Measurements from ENCODE around the gene ITSN1. TPM values are rescaled to one million over a fixed set of nuclear protein-coding genes. Genes with fewer than 3 reads are reported as not detected.

Gene ITSN1
- polyA plus RNA-seq, 1 donor from 2014 or later, result 35.1 TPM

DNA sequence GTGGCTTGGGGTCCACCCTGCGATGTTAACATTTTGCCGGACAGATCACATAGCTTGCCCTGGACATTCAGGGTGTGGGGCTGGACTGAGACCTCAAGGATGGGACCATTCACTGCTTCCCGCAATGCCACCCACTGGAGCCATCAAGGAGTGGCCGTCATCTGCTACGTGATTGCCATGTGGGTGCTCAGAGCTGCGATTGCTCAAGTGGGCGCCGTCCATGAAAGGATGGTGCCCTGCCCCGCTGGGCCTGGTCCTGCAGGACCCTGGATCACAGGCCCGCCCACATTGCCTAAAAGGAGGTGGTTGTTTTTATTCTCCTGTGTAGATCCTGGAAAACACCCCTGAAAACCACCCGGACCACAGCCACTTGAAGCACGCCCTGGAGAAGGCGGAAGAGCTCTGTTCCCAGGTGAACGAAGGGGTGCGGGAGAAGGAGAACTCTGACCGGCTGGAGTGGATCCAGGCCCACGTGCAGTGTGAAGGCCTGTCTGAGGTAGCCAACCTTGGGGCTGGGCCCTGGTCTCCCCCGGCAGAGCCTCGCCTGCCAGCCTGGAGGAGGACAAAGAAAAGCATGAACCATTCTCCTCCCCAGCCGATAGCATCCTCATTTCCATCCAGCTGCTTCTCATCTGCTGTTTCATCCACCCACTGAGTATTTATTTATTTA is 232.9 kb downstream of the ITSN1 start:
- no peak for TF ChIP-seq TAF1 (IDR thresholded peaks at IDR 0.05; ENCODE audit: low read depth)
- TF ChIP-seq SMC3 (conservative IDR thresholded peaks at IDR 0.05; ENCODE audit: poor library complexity), result no peak
- no peak for TF ChIP-seq EP300 (conservative IDR thresholded peaks at IDR 0.05; ENCODE audit: poor library complexity, severe bottlenecking)
- TF ChIP-seq MXI1 (conservative IDR thresholded peaks at IDR 0.05; ENCODE audit: poor library complexity, severe bottlenecking), result no peak
- TF ChIP-seq CTCF (IDR thresholded peaks at IDR 0.05; ENCODE audit: poor library complexity, severe bottlenecking), result no peak
- no peak for TF ChIP-seq RAD21 (conservative IDR thresholded peaks at IDR 0.05)
- no peak for TF ChIP-seq EZH2 (IDR thresholded peaks at IDR 0.05; ENCODE audit: borderline replicate concordance, insufficient read depth, low read length, poor library complexity, severe bottlenecking)
- TF ChIP-seq, protein P1, sequence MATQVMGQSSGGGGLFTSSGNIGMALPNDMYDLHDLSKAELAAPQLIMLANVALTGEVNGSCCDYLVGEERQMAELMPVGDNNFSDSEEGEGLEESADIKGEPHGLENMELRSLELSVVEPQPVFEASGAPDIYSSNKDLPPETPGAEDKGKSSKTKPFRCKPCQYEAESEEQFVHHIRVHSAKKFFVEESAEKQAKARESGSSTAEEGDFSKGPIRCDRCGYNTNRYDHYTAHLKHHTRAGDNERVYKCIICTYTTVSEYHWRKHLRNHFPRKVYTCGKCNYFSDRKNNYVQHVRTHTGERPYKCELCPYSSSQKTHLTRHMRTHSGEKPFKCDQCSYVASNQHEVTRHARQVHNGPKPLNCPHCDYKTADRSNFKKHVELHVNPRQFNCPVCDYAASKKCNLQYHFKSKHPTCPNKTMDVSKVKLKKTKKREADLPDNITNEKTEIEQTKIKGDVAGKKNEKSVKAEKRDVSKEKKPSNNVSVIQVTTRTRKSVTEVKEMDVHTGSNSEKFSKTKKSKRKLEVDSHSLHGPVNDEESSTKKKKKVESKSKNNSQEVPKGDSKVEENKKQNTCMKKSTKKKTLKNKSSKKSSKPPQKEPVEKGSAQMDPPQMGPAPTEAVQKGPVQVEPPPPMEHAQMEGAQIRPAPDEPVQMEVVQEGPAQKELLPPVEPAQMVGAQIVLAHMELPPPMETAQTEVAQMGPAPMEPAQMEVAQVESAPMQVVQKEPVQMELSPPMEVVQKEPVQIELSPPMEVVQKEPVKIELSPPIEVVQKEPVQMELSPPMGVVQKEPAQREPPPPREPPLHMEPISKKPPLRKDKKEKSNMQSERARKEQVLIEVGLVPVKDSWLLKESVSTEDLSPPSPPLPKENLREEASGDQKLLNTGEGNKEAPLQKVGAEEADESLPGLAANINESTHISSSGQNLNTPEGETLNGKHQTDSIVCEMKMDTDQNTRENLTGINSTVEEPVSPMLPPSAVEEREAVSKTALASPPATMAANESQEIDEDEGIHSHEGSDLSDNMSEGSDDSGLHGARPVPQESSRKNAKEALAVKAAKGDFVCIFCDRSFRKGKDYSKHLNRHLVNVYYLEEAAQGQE (IDR thresholded peaks at IDR 0.05; ENCODE audit: borderline replicate concordance), result no peak
- no peak for TF ChIP-seq POLR2AphosphoS5 (IDR thresholded peaks at IDR 0.05)
- no peak overlapping the region for H3K4me2 ChIP-seq (ENCODE audit: low read length)
- H3K36me3 ChIP-seq (ENCODE audit: insufficient read depth, low read length), result no peaks in the 10 kb centered on the region
- H3K4me3 ChIP-seq (ENCODE audit: low read length), result no peak overlapping the region
- H3K27ac ChIP-seq (ENCODE audit: low read length), result no peak overlapping the region
- no peak overlapping the region for H2AFZ ChIP-seq (ENCODE audit: low read depth, low read length)
- H3K9ac ChIP-seq (ENCODE audit: low read length), result no peak overlapping the region
- no peaks in the 10 kb centered on the region for H3K27me3 ChIP-seq (ENCODE audit: insufficient read depth, low read depth, low read length)
- H4K20me1 ChIP-seq (ENCODE audit: insufficient read depth), result no peaks in the 10 kb centered on the region
- H3K79me2 ChIP-seq (replicated peaks; ENCODE audit: insufficient read depth, low read length), result no peaks in the 10 kb centered on the region
- H3F3A ChIP-seq (ENCODE audit: insufficient read depth, low read length, poor library complexity, severe bottlenecking), result no peaks in the 10 kb centered on the region
- H3K9me2 ChIP-seq (ENCODE audit: insufficient read depth, low read length), result no peaks in the 10 kb centered on the region
- no peaks in the 10 kb centered on the region for H3K9me3 ChIP-seq (ENCODE audit: low read length)

DNA sequence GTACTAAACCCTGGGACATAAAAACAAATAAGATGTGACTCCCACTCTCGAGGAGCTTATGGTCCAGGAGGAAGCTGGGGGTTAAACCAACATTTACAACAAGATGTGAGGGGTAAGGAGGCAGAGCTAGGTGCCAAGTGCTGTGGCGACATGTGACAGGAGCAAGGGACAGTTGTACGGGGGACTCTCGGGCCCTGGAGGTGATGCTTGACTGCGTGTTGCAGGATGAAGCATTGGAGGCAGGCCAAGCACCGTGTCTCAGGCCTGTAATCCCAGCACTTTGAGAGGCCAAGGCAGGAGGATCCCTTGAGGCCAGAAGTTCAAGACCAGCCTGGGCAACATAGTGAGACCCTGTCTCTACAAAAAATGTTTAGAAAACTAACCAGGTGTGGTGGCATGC is 236.5 kb downstream of the ITSN1 start:
- Histone ChIP-seq H3K79me2 (replicated peaks; ENCODE audit: insufficient read depth, low read length) (no peaks in the 10 kb centered on the region), H3K36me3 (ENCODE audit: insufficient read depth, low read length) (no peaks in the 10 kb centered on the region), H3K9me2 (ENCODE audit: insufficient read depth, low read length) (no peaks in the 10 kb centered on the region), H2AFZ (ENCODE audit: low read depth, low read length) (no peak overlapping the region), H3K9me3 (ENCODE audit: low read length) (no peaks in the 10 kb centered on the region), H3K27ac (ENCODE audit: low read length) (no peak overlapping the region), H3K4me2 (ENCODE audit: low read length) (no peak overlapping the region), H3K4me3 (ENCODE audit: low read length) (no peak overlapping the region), H3K9ac (ENCODE audit: low read length) (no peak overlapping the region), H3F3A (ENCODE audit: insufficient read depth, low read length, poor library complexity, severe bottlenecking) (no peaks in the 10 kb centered on the region), H3K27me3 (ENCODE audit: insufficient read depth, low read depth, low read length) (no peaks in the 10 kb centered on the region), H4K20me1 (ENCODE audit: insufficient read depth) (no peaks in the 10 kb centered on the region)
- TF ChIP-seq EZH2 (IDR thresholded peaks at IDR 0.05; ENCODE audit: borderline replicate concordance, insufficient read depth, low read length, poor library complexity, severe bottlenecking), result no peak
- TF ChIP-seq, protein P1 (IDR thresholded peaks at IDR 0.05; ENCODE audit: borderline replicate concordance), result no peak
- TF ChIP-seq TAF1 (IDR thresholded peaks at IDR 0.05; ENCODE audit: low read depth), result no peak
- TF ChIP-seq MXI1 (conservative IDR thresholded peaks at IDR 0.05; ENCODE audit: poor library complexity, severe bottlenecking), result no peak
- TF ChIP-seq CTCF (IDR thresholded peaks at IDR 0.05; ENCODE audit: poor library complexity, severe bottlenecking), result no peak
- TF ChIP-seq RAD21 (conservative IDR thresholded peaks at IDR 0.05), result no peak
- TF ChIP-seq SMC3 (conservative IDR thresholded peaks at IDR 0.05; ENCODE audit: poor library complexity), result no peak
- no peak for TF ChIP-seq POLR2AphosphoS5 (IDR thresholded peaks at IDR 0.05)
- TF ChIP-seq EP300 (conservative IDR thresholded peaks at IDR 0.05; ENCODE audit: poor library complexity, severe bottlenecking), result no peak
